Measurements from ENCODE around the gene KDM2B. TPM values are rescaled to one million over a fixed set of nuclear protein-coding genes. Genes with fewer than 3 reads are reported as not detected.

KDM2B gene
- total RNA-seq, 3 donors from 2014 or later = 47.3 to 51.8 (median 48.6) TPM

- Mint-ChIP-seq H3K27me3 (ENCODE audit: low read depth) (no peaks in the 10 kb centered on the region), H3K9me3 (no peaks in the 10 kb centered on the region), H3K36me3 (ENCODE audit: insufficient read depth) (peaks cover 12% of the 10 kb centered on the region), H3K4me1 (ENCODE audit: low read depth) (peaks cover 36% of the 10 kb centered on the region), H3K4me3 (peak overlapping the region; percentile 93)
- ATAC-seq = peak; percentile 4 to 10
- peak; percentile 14 for DNase-seq
Observed at GRCh38 chr12:121578230-121579189, 2.3 kb downstream of the KDM2B start.

GRCh38 chr12:121577443-121578180, 3.2 kb downstream of the KDM2B start:
- no peaks in the 10 kb centered on the region for H3K9me3 Mint-ChIP-seq
- ATAC-seq (no peak), DNase-seq (no peak)
- peak overlapping the region; percentile 51 for H3K4me3 Mint-ChIP-seq
- no peaks in the 10 kb centered on the region for H3K27me3 Mint-ChIP-seq (ENCODE audit: low read depth)
- H3K4me1 Mint-ChIP-seq (ENCODE audit: low read depth) = peaks cover 32% of the 10 kb centered on the region
- peaks cover 12% of the 10 kb centered on the region for H3K36me3 Mint-ChIP-seq (ENCODE audit: insufficient read depth)

DNA sequence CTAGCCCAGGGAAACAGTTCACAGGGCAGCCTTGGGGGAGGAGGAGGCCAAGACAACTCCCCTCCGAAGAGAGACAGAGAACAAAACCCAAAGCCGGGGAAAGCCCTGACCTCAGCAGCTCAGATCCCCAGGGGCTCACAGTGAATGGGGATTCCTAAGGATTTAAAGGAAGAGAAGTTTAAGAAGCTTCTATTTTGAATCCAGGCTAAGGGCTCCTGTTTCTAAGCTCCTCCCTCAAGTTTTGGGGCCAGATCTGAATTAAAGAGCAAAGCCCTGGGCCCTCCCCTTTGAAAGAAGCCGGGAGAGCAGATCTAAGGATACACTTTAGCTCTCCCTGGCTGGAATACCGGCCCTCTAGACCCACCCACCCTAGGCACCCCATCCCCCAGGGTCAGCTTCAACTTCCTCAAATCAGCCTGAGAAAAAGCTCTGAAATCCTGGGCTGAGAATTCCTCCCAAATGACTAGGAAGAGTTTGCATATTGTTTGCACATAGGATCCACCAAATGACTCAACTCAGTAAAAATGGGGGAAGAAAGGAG, 3.9 kb downstream of the KDM2B start:
- ATAC-seq (no peak), DNase-seq (no peak)
- peaks cover 16% of the 10 kb centered on the region for H3K36me3 Mint-ChIP-seq (ENCODE audit: insufficient read depth)
- peak overlapping the region; percentile 51 for H3K4me3 Mint-ChIP-seq
- peaks cover 29% of the 10 kb centered on the region for H3K4me1 Mint-ChIP-seq (ENCODE audit: low read depth)
- H3K9me3 Mint-ChIP-seq = no peaks in the 10 kb centered on the region
- no peaks in the 10 kb centered on the region for H3K27me3 Mint-ChIP-seq (ENCODE audit: low read depth)

- no peak overlapping the region for H3K4me3 Mint-ChIP-seq
- DNase-seq (no peak), ATAC-seq (no peak)
- no peaks in the 10 kb centered on the region for H3K9me3 Mint-ChIP-seq
- H3K36me3 Mint-ChIP-seq (ENCODE audit: insufficient read depth) = peaks cover 16% of the 10 kb centered on the region
- H3K4me1 Mint-ChIP-seq (ENCODE audit: low read depth) = peaks cover 21% of the 10 kb centered on the region
- no peaks in the 10 kb centered on the region for H3K27me3 Mint-ChIP-seq (ENCODE audit: low read depth)
Observed at GRCh38 chr12:121575952-121576625, 4.7 kb downstream of the KDM2B start.

GRCh38 chr12:121575051-121575450, 5.8 kb downstream of the KDM2B start:
- ATAC-seq (no peak), DNase-seq (no peak)
- Mint-ChIP-seq H3K9me3 (no peaks in the 10 kb centered on the region), H3K4me3 (no peak overlapping the region), H3K27me3 (ENCODE audit: low read depth) (no peaks in the 10 kb centered on the region), H3K36me3 (ENCODE audit: insufficient read depth) (peaks cover 24% of the 10 kb centered on the region), H3K4me1 (ENCODE audit: low read depth) (peaks cover 16% of the 10 kb centered on the region)

DNA sequence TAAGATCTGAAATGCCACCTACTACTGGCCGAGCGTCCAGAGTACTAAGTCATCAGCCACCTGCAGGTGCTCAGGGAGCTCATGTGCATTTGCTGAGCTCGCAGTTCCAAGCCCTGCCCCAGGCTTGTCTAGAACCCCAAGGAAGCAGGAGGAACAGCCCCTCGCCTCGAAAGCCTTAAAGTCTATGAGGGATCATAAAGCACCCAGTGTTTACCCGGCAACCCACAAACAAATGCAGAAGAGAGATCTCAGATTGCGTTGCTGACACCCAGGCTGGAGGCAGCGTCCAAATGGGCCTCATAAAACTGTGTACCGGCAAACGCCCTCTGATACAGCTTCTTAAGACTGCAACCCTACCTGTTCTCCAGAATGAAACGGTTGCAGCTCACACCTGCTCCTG, 6.8 kb downstream of the KDM2B start:
- H3K36me3 Mint-ChIP-seq (ENCODE audit: insufficient read depth) = peaks cover 24% of the 10 kb centered on the region
- no peaks in the 10 kb centered on the region for H3K9me3 Mint-ChIP-seq
- peaks cover 19% of the 10 kb centered on the region for H3K4me1 Mint-ChIP-seq (ENCODE audit: low read depth)
- DNase-seq (no peak), ATAC-seq (no peak)
- no peak overlapping the region for H3K4me3 Mint-ChIP-seq
- no peaks in the 10 kb centered on the region for H3K27me3 Mint-ChIP-seq (ENCODE audit: low read depth)

GRCh38 chr12:121571920-121572319, 8.9 kb downstream of the KDM2B start:
- no peaks in the 10 kb centered on the region for H3K9me3 Mint-ChIP-seq
- H3K36me3 Mint-ChIP-seq (ENCODE audit: insufficient read depth) = peaks cover 29% of the 10 kb centered on the region
- peaks cover 12% of the 10 kb centered on the region for H3K4me1 Mint-ChIP-seq (ENCODE audit: low read depth)
- DNase-seq (no peak), ATAC-seq (no peak)
- H3K27me3 Mint-ChIP-seq (ENCODE audit: low read depth) = no peaks in the 10 kb centered on the region
- no peak overlapping the region for H3K4me3 Mint-ChIP-seq

- H3K27me3 Mint-ChIP-seq (ENCODE audit: low read depth) = no peaks in the 10 kb centered on the region
- H3K9me3 Mint-ChIP-seq = no peaks in the 10 kb centered on the region
- no peak for DNase-seq
- no peak overlapping the region for H3K4me3 Mint-ChIP-seq
- ATAC-seq = no peak
- peaks cover 25% of the 10 kb centered on the region for H3K36me3 Mint-ChIP-seq (ENCODE audit: insufficient read depth)
- H3K4me1 Mint-ChIP-seq (ENCODE audit: low read depth) = peaks cover 12% of the 10 kb centered on the region
Observed at GRCh38 chr12:121570467-121571283, 10.1 kb downstream of the KDM2B start.

DNA sequence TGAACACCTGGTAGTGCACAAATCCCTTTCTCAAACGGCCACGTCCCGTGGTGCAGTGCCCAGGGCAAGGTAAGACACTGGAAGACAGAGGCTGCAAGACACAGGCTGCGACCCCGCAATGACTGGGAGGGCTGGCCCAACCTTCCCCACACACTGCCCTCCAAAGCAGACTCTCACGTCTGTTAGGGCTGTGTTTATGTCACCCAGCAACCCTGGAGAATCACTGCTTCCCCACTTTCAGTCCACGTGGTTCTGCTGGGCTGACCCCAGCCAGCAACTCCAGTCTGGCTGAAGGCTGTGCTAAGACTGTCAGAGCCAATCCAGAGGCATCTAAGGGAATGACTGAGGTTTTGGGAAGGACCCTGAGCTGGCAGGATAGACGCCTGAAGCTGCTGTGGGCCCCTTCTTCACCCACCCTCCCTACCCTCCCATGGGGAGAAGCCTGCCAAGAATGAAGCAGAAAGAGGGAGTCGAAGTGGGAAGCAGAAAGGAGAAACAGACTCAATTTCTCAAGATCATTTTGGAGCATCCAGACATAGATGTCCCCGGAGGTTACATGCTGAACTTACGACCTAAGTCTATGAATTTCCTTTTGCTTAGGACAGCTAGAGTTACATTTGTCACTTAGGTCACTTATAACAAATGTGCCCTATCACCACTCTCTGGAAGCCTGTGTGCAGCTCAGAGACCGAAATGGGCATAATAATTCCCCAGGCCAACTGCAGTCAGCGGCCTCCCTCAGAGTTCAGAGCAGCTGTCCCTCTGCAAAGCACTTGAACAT, 11.7 kb downstream of the KDM2B start:
- Mint-ChIP-seq H3K27me3 (ENCODE audit: low read depth) (no peaks in the 10 kb centered on the region), H3K4me1 (ENCODE audit: low read depth) (peaks cover 12% of the 10 kb centered on the region), H3K9me3 (no peaks in the 10 kb centered on the region), H3K4me3 (no peak overlapping the region), H3K36me3 (ENCODE audit: insufficient read depth) (peaks cover 23% of the 10 kb centered on the region)
- ATAC-seq = no peak
- no peak for DNase-seq

GRCh38 chr12:121568518-121568917, 12.3 kb downstream of the KDM2B start:
- DNase-seq (no peak), ATAC-seq (no peak)
- Mint-ChIP-seq H3K27me3 (ENCODE audit: low read depth) (no peaks in the 10 kb centered on the region), H3K4me3 (no peak overlapping the region), H3K4me1 (ENCODE audit: low read depth) (peaks cover 11% of the 10 kb centered on the region), H3K9me3 (no peaks in the 10 kb centered on the region), H3K36me3 (ENCODE audit: insufficient read depth) (peaks cover 18% of the 10 kb centered on the region)

GRCh38 chr12:121565076-121565475, 15.7 kb downstream of the KDM2B start:
- Mint-ChIP-seq H3K36me3 (ENCODE audit: insufficient read depth) (peaks cover 10% of the 10 kb centered on the region), H3K27me3 (ENCODE audit: low read depth) (no peaks in the 10 kb centered on the region), H3K4me1 (ENCODE audit: low read depth) (peaks cover 17% of the 10 kb centered on the region), H3K9me3 (no peaks in the 10 kb centered on the region), H3K4me3 (no peak overlapping the region)
- no peak for ATAC-seq
- DNase-seq = no peak

GRCh38 chr12:121562488-121562887, 18.3 kb downstream of the KDM2B start:
- Mint-ChIP-seq H3K36me3 (ENCODE audit: insufficient read depth) (peaks cover 8% of the 10 kb centered on the region), H3K27me3 (ENCODE audit: low read depth) (no peaks in the 10 kb centered on the region), H3K9me3 (no peaks in the 10 kb centered on the region), H3K4me3 (no peak overlapping the region), H3K4me1 (ENCODE audit: low read depth) (peaks cover 20% of the 10 kb centered on the region)
- no peak for DNase-seq
- ATAC-seq = no peak

GRCh38 chr12:121561009-121561395, 19.8 kb downstream of the KDM2B start:
- no peak overlapping the region for H3K4me3 Mint-ChIP-seq
- no peaks in the 10 kb centered on the region for H3K27me3 Mint-ChIP-seq (ENCODE audit: low read depth)
- H3K4me1 Mint-ChIP-seq (ENCODE audit: low read depth) = peaks cover 20% of the 10 kb centered on the region
- H3K9me3 Mint-ChIP-seq = no peaks in the 10 kb centered on the region
- DNase-seq (no peak), ATAC-seq (no peak)
- H3K36me3 Mint-ChIP-seq (ENCODE audit: insufficient read depth) = peaks cover 6% of the 10 kb centered on the region

All from activated T-cell treated with anti-CD3 and anti-CD28 coated beads, Interleukin-2, amount 50 U/mL, for 4 hours (primary cell).